Measurements from ENCODE around the gene HOXD10.

HOXD10 gene

DNA sequence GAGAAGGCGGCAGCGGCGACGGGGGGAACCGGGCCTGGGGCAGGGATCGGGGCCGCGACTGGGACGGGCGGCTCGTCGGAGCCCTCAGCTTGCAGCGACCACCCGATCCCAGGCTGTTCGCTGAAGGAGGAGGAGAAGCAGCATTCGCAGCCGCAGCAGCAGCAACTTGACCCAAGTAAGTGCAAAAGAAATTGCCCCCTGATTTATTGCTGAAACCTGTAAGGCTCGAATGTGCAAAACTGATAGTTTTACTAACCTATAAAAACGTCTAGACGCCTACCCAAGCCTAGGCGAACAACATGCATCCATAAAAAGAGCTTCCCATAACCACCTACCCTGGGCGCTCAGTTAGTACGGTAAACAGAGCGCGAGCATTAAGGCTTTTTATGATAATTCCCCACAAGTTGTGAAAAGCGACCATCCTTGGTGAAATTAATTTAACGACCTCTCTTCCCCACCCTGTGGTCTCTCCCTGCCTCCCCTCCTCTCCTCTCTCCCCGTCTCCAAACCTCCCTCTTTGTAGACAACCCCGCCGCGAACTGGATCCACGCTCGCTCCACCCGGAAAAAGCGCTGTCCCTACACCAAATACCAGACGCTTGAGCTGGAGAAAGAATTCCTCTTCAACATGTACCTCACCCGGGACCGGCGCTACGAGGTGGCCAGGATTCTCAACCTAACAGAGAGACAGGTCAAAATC lies 7.0 kb downstream of the HOXD10 start:
- no peak for DNase-seq

GRCh38 chr2:176124110-176124946 lies 7.8 kb downstream of the HOXD10 start:
- DNase-seq, result no peak

- DNase-seq, result no peak
Observed at GRCh38 chr2:176124947-176125771, 8.6 kb downstream of the HOXD10 start.

- no peak for DNase-seq
Observed at GRCh38 chr2:176125772-176126054, 9.1 kb downstream of the HOXD10 start.

DNA sequence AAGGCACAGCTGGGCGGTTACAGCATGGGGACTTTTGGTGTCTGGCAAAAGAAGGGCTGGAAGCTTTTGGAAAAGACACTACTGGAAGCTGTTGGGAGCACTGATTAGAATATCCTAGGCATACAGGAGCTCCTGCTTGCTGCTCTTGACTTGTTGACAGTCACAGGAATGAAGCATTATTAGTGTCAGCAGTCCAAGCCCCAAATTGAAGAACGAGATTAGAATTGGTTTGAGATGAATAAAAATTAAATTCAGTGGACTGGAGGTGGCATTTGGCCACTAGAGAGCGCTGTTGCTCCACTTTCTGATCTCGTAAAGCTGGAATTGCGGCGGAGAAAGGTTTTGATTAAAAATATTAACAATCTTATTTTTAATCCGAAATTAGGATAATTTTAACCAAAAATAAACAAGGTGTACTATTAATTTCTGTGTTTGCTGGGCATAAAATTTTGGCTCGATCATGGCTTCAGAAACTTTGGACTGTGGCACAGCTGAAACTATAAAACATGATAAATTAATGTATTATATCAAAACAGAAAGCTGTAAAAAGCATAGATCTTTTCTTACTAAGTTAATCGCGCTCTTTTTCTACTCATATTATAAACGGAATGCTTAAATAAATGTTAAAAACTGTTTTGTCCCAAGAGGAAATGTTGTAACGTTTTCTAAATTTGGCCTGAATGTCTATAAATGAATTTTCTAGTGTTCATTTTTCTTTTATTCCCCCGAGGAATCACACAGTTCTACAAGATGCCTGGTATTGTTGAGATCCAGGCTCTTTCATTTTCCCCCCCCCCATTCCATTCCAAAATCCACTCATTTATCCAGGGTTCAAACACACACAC lies 10.6 kb downstream of the HOXD10 start:
- DNase-seq, result peak; percentile 66

DNA sequence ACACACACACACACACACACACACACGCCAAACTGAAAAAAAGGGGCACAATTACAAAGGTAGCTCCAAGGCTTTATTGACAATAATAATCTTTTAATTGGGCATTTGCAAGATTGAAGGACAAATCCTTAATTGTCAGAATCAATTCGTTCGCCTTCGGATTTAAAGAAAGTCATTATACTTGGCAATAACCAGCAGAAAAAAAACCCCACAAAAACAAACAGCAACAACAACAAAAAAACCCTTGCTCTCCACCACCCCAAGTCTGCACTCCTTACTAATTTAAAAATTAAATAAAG lies 11.1 kb downstream of the HOXD10 start:
- DNase-seq, result no peak

DNA sequence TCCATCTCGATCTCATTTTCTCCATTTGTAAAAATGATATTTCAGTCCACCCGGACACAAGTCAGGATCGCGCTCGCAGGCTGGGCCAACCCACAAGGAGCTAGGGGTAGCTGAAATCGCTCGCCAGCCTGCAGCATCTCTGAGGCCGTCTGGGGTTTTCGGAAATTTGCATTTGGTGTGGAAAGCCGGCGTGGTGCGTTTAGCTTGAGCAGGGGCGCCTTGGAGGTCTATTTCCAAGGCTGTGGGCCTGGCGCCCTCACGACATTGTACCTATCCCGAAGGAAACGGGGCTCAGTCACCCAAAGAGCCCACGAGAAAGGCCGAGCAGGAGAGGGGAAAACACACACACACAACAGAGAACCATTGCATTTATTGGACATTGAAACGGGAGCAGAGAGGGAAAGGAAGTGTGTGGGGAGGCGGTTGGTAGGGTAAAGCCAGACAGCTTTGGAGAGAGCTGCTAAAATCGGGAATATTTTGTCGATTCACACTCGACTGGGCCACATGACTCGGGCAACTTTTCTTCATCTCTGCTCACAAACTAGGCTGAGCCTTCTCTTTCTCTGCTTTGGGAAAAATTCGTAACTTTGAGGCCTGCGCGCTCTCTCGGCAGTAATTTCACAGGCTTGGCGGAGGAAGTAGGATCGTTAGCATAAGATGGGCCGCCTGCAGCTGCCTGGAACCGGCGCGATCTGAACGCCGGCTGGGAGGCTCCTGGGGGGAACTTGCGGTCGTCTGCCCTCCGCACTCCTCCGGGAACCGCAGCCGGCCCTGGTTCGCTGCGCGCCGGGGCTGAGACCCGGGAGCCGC lies 11.8 kb downstream of the HOXD10 start:
- no peak for DNase-seq

- DNase-seq, result peak; percentile 34
Observed at GRCh38 chr2:176128982-176129796, 12.6 kb downstream of the HOXD10 start, which contains the start of gene HOXD8. TSS of gene HOXD8 (plus strand) at chr2:176129705. CDS start at chr2:176130367, 662 bp downstream.

DNA sequence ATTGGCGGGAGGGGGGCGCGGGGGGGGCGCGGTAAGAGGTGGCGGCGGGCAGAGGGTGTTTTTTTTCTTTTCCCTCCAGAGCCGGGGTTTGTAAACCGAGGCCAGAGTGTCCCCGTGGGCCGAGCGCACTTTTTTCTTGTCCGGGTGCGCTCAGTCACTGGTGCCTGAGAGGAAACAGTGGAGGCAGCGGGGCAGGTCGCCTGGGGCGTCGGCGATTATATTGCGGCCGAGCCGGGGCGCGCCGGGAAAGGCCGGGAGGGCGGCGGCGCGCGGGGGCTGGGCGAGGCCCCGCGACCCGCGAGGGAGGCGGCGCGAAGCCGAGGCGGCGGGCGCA lies 13.2 kb downstream of the HOXD10 start:
- DNase-seq, result no peak

DNA sequence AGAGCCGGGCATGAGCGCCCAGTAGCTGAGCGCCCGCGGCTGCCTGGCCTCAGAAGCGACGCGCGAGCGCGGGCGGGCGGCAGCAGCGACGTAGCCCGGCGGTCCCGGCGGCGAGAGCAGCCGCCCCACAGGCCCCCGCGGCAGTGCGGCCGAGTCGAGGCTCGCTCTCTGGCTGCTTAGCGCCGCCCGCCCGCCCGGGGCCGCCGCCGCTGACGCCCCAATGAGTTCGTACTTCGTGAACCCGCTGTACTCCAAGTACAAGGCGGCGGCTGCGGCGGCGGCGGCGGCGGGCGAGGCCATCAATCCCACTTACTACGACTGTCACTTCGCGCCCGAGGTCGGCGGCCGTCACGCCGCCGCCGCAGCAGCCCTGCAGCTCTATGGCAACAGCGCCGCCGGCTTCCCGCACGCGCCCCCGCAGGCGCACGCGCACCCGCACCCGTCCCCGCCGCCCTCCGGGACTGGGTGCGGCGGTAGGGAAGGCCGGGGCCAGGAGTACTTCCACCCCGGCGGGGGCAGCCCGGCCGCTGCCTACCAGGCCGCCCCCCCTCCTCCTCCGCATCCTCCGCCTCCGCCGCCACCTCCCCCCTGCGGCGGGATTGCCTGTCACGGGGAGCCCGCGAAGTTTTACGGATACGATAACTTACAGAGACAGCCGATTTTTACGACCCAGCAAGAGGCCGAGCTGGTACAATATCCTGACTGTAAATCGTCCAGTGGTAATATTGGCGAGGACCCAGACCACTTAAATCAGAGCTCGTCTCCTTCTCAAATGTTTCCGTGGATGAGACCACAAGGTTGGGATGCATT lies 13.8 kb downstream of the HOXD10 start:
- DNase-seq, result peak; percentile 29

DNA sequence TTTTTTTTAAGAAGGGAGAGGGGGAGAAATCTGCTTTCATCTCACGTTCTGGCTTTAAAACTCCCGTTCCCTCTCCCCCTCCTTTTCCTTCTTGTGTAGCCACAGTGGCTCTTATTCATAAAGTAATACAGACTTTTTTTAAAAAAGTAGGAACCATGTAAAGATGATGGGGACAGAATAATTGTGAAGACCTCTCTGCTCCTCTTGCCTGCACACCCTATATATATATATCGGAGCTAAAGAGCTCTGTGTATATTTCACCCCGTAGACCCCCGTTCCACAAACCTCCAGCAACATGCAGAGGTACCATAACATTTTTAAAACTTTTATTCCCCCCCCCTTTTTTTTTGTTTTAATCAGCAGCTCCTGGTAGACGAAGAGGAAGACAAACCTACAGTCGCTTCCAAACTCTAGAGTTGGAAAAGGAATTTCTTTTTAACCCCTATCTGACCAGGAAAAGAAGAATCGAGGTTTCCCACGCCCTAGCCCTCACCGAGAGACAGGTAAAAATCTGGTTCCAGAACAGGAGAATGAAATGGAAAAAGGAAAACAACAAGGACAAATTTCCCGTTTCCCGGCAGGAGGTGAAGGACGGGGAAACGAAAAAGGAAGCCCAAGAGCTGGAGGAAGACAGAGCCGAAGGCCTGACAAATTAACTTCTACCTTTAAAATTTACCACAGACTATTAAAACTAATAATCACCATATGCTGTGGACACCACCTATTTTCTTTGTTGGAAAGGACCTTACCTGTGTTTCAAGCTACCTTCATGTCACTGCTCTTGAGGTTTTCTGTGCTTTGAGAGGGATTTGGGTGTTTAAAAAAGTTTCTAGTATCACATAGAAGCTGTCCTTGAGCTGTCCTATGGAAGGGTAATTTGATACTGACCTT lies 14.6 kb downstream of the HOXD10 start:
- no peak for DNase-seq

DNA sequence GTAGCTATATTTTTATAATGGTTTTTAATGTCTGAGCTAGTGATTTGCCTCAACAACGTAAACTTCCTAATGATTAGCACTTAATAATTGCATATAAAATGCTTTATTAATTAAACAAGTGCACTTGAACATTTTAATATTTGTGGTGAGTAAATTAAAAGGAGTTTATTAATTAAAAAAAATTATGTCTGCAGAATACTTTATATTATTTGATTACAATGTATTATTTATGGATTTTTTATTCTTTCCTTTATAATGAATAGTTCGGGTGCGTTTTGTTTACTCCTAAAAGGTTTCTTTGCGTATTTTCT lies 15.2 kb downstream of the HOXD10 start:
- DNase-seq, result no peak

- DNase-seq, result no peak
Observed at GRCh38 chr2:176132205-176133171, 15.9 kb downstream of the HOXD10 start.

GRCh38 chr2:176133389-176133788 lies 16.8 kb downstream of the HOXD10 start:
- DNase-seq, result no peak

DNA sequence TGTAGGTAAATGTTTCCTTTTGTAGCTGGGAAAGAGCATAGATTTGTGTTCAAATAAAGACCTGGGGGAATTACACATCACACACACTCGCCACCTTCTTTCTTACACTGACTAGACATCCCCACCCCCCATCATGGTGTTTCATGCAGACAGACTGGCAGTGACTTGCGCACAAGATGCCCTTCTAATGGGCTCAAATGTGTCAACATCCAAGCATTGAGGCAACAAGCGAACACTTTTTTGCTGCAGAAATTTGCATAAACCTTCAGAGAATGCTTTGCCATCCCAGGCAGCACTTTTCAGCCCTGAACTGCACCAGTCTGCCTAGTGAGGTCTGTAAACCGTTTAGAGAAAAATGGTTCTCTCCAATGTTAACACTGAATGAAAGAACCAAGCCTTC lies 17.5 kb downstream of the HOXD10 start:
- DNase-seq, result no peak

- peak; percentile 49 for DNase-seq
Observed at GRCh38 chr2:176135035-176135440, 18.5 kb downstream of the HOXD10 start.

GRCh38 chr2:176136374-176137251 lies 20.0 kb downstream of the HOXD10 start:
- no peak for DNase-seq
